ENCODE results near the gene OTUB1. TPM values are rescaled to one million over a fixed set of nuclear protein-coding genes. Genes with fewer than 3 reads are reported as not detected.
A peak's percentile ranks its signal among the peaks of the same experiment; 100 is the strongest.

Gene OTUB1
- total RNA-seq, 1 donor from 2014 or later = 54.4 TPM

DNA sequence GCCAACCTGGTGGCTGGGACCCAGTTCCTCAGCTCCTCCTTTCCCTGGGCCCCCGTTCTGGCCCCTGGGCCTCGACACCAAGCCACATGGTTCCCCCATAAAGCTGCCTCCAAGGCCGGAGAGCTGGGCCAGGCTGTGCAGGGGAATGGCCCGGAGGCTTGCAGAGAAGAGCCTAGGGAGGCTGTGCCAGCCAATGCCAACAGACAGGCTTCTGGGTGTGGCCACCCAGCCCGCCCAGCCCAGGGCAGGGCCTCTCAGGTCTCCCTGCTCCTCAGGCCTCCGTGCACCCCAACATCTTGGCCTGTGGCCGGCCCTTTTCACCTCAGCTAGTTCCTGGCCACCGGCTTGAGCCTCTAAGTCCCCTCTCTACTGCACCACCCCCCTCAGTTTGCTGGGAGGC lies 32.1 kb downstream of the OTUB1 start:
- peak; percentile 17 for ATAC-seq
- intact Hi-C loops (cut with micrococcal nuclease) = no loop called here
- DNase-seq = no peak

GRCh38 chr11:64019106-64020037 lies 33.1 kb downstream of the OTUB1 start:
- peak; percentile 79 for DNase-seq
- ATAC-seq = peak; percentile 72
- intact Hi-C loops (cut with micrococcal nuclease) = no loop called here

DNA sequence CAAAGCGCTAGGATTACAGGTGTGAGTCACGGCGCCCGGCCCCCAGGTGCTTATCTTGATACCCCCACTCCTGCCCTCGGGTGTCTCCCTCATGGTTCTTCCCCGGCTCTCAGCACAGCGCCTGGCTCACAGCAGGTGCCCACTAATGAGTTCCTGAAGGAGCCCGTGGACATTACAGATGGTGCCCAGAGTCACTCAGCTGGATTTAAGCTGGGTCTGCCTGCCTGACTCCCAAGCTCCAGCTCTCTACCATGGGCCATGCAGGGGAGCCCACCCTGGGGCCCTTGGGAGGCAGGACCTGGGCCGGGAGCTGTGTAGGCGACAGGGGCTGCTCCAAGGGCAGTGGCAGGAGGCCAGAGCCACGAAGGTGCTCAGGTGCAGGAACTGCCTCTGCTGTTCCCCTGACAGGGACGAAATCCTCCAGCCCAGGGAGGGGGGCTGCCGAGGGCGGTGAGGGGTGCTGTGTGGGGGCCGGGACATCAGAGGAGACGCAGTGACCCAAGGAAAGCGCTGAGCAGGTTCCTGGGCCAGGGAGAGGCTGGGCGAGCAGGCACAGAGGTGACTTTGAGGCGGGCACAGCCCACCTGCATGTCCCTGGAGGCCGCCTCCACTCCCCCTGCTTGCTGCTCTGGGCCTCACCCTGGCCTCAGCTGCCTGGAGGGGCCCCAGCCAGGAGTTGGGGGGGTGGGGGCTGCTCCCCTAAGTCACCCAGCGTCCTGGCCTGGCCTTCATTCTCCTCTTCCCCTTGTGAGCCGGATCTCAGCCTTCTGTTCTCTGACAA lies 34.9 kb downstream of the OTUB1 start:
- no peak for DNase-seq
- ATAC-seq = no peak
- intact Hi-C loops (cut with micrococcal nuclease) = no loop called here

DNA sequence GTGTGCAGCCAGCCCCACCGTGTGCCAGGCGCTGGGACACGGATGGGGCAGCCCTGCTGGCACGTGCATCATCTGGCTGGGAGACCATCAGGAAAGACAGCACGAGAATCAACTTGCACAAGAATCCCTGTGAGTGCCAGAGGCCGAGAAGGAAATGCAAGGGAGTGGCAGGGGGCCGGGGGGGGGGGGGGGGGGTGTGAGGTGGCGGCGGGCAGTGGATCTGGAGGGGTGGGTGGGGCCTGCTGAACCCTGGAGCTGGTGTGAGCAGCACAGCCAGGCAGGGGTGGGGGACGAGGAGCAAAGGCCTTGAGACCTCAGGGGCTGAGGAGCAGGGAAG lies 35.5 kb downstream of the OTUB1 start:
- DNase-seq = peak; percentile 62
- ATAC-seq = peak; percentile 51
- intact Hi-C loops (cut with micrococcal nuclease) = no loop called here

- no peak for ATAC-seq
- intact Hi-C loops (cut with micrococcal nuclease) = no loop called here
- DNase-seq = no peak
These were observed 36.0 kb downstream of the OTUB1 start for GRCh38 chr11:64022125-64022784.

GRCh38 chr11:64023712-64024710 lies 37.8 kb downstream of the OTUB1 start:
- ATAC-seq = peak; percentile 6
- DNase-seq = peak; percentile 55
- intact Hi-C loops (cut with micrococcal nuclease) = no loop called here

GRCh38 chr11:64025205-64025604 lies 39.0 kb downstream of the OTUB1 start:
- ATAC-seq = no peak
- DNase-seq = no peak
- intact Hi-C loops (cut with micrococcal nuclease) = no loop called here

- DNase-seq (no peak), ATAC-seq (no peak)
- intact Hi-C loops (cut with micrococcal nuclease) = no loop called here
These were observed 40.5 kb downstream of the OTUB1 start for GRCh38 chr11:64026575-64027205.

GRCh38 chr11:64027651-64028397 lies 41.6 kb downstream of the OTUB1 start:
- DNase-seq = no peak
- intact Hi-C loops (cut with micrococcal nuclease) = no loop called here
- ATAC-seq = no peak

- intact Hi-C loops (cut with micrococcal nuclease) = no loop called here
- ATAC-seq (no peak), DNase-seq (no peak)
These were observed 42.3 kb downstream of the OTUB1 start for GRCh38 chr11:64028398-64029115.

GRCh38 chr11:64029773-64030172 lies 43.5 kb downstream of the OTUB1 start:
- DNase-seq = no peak
- intact Hi-C loops (cut with micrococcal nuclease) = no loop called here
- no peak for ATAC-seq

DNA sequence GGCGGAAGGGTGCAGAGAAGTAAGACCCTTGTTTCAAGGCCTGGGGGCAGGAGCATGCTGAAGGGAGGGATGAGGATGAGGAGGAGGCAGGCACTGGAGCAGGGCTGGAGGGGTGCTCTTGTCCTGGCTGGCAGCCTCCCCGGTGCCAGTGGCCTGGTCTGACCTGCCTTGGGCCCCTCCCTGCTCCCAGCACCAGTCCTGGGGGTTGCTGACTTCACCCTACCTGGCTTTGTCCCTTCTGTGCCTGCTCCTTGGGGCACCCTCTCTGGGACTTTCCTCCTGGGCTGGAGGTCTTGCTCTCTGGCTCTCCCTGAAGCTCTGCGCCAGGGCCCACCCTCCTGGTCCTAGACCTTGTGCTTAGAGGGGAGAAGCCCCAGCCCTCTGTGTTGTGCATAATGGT lies 44.8 kb downstream of the OTUB1 start:
- intact Hi-C loops (cut with micrococcal nuclease) = no loop called here
- DNase-seq = no peak

GRCh38 chr11:64032050-64032449 lies 45.8 kb downstream of the OTUB1 start:
- DNase-seq (no peak), ATAC-seq (no peak)
- intact Hi-C loops (cut with micrococcal nuclease) = no loop called here

More for the DNA sequence above, 44.8 kb downstream of the OTUB1 start:
- no peak for ATAC-seq

DNA sequence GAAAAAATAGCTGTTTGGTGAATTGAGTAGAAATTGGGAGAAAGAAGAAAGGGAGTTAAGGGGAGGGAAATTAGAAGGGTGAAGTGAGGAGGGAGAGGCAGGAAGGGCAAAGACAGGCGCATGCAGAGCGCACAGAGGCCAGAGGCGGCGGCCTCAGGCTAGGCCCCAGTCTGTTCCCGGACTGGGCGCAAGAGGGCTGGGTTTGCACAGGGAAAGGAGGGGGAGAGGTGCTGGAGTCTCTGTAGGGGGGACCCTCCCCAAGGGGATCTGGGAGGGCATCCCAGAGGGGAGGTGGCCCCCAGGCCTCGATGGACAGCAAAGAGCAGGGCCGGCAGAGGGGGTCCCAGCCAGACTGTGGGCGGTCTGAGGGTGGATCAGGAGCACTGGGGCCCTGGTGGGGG lies 48.2 kb downstream of the OTUB1 start:
- DNase-seq (no peak), ATAC-seq (no peak)
- intact Hi-C loops (cut with micrococcal nuclease) = no loop called here

DNA sequence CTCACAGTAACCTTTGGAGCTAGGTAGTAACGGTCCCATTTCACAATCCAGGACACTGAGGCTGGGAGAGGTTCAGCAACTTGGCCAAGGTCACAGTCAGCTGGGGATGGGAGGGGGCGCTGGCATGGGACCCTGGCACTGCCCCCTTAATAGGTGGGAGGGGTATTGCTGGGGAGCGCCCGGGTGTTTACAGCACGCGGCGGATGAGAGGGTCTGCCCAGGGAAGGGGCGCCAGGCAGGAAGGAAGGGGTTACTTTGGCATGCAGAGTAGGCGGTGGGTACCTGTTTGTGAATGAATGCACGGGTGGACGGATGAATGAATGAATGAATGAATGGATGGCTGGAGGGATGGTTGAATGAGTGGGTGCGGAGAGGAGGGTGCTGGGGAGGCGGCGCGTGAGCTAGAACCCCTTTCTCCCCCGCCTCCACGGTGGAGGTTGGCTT lies 48.9 kb downstream of the OTUB1 start:
- no peak for ATAC-seq
- DNase-seq = no peak
- intact Hi-C loops (cut with micrococcal nuclease) = no loop called here

GRCh38 chr11:64035576-64035975 lies 49.3 kb downstream of the OTUB1 start, which contains the start of gene FLRT1:
TSS of gene FLRT1 (plus strand) at chr11:64035931. CDS start at chr11:64116268, 80,337 bp downstream.
- intact Hi-C loops (cut with micrococcal nuclease) = no loop called here
- ATAC-seq = no peak
- DNase-seq = no peak

All from left ventricle myocardium superior (tissue), 1 donor.